PC-9 (cell line): ENCODE data around the gene NOP56. TPM values are rescaled to one million over a fixed set of nuclear protein-coding genes. Genes with fewer than 3 reads are reported as not detected.
A peak's percentile ranks its signal among the peaks of the same experiment; 100 is the strongest.
"Not testable (repeated sequence)": the region's sequence is repeated elsewhere in the genome, so short reads cannot be mapped to it uniquely, and the experiment has no call there.

Source experiments
- BruUV-seq: library from RNA; stranded (reverse); fragments of 400-500 nt; replicated peaks from 2 replicates; lab custom pipeline; 2021; lab: Mats Ljungman, UMichigan
- CTCF ChIA-PET: fragments of 300-600 bp; sonication (Branson Sonifier 250); formaldehyde crosslinking; loops from one replicate; lab custom pipeline; 2022; ENCODE audit warnings: antibody characterized with exemption; lab: Charles Lee
- POLR2A ChIA-PET: fragments of 300-600 bp; sonication (Branson Sonifier 250); formaldehyde crosslinking; loops from one replicate; lab custom pipeline; 2022; ENCODE audit warnings: antibody characterized with exemption; ENCODE audit not compliant: unreplicated experiment; lab: Charles Lee
- DNase-seq, 2 experiments: peaks; one replicate each; pipeline versions ENCODE4 v3.0.0 to v3.0.0-alpha.2; 2015 to 2022; ENCODE audit warnings: mixed read lengths in 1 of 2
- H2AFZ ChIP-seq: fragments of 200-600 bp; sonication (generic); 2 replicates; pipeline ENCODE4 v1.8.1; 2017; ENCODE audit warnings: antibody characterized with exemption
- H3F3A ChIP-seq: fragments of 200-600 bp; sonication (generic); 2 replicates; pipeline ENCODE4 v1.8.1; 2017; ENCODE audit warnings: antibody characterized with exemption, mild to moderate bottlenecking, low read depth; ENCODE audit not compliant: insufficient read depth
- H3K27ac ChIP-seq: fragments of 200-600 bp; sonication (generic); 2 replicates; pipeline ENCODE4 v1.6.1; 2016; ENCODE audit warnings: mixed run types
- H3K27me3 ChIP-seq: fragments of 200-600 bp; sonication (generic); 2 replicates; pipeline ENCODE4 v1.6.1; 2016; ENCODE audit warnings: low read depth, mixed run types; ENCODE audit not compliant: insufficient read depth
- H3K36me3 ChIP-seq: fragments of 200-600 bp; sonication (generic); 2 replicates; pipeline ENCODE4 v1.6.1; 2016; ENCODE audit warnings: low read depth, mixed run types
- H3K4me1 ChIP-seq: fragments of 200-600 bp; sonication (generic); replicated peaks from 2 replicates; pipeline ENCODE4 v1.6.1; 2016; ENCODE audit warnings: mixed run types; ENCODE audit not compliant: insufficient read depth
- H3K4me2 ChIP-seq: fragments of 200-600 bp; sonication (generic); 2 replicates; pipeline ENCODE4 v1.6.1; 2017; ENCODE audit warnings: mixed run types
- H3K4me3 ChIP-seq: fragments of 200-600 bp; sonication (generic); 2 replicates; pipeline ENCODE4 v1.6.1; 2016; ENCODE audit warnings: mixed run types
- H3K79me2 ChIP-seq: fragments of 200-600 bp; sonication (generic); 2 replicates; pipeline ENCODE4 v1.6.1; 2017; ENCODE audit warnings: low read depth, mixed run types
- H3K9me2 ChIP-seq: fragments of 200-600 bp; sonication (generic); 2 replicates; pipeline ENCODE4 v1.8.1; 2017; ENCODE audit warnings: mild to moderate bottlenecking; ENCODE audit not compliant: insufficient read depth
- H3K9me3 ChIP-seq: fragments of 200-600 bp; sonication (generic); 2 replicates; pipeline ENCODE4 v1.8.1; 2016; ENCODE audit warnings: low read depth; ENCODE audit not compliant: insufficient read depth
- H4K20me1 ChIP-seq: fragments of 200-600 bp; sonication (generic); 2 replicates; pipeline ENCODE4 v1.8.1; 2017; ENCODE audit not compliant: insufficient read depth
- CTCF ChIP-seq: fragments of 200-600 bp; sonication (generic); conservative IDR thresholded peaks from 2 replicates; pipeline ENCODE4 v1.6.1; 2017; ENCODE audit warnings: mixed run types, antibody characterized with exemption, mild to moderate bottlenecking, moderate library complexity
- EZH2 ChIP-seq: fragments of 200-600 bp; sonication (generic); IDR thresholded peaks from 2 replicates; pipeline ENCODE4 v1.8.0; 2017; ENCODE audit warnings: antibody characterized with exemption, low read depth
- intact Hi-C: fragments of 100-400 bp; cut with micrococcal nuclease; formaldehyde crosslinking; loops from one replicate; pipeline ENCODE4 v1.10.0; 2022; ENCODE audit not compliant: unreplicated experiment
- total RNA-seq: library from RNA; stranded (reverse); gene quantifications from 2 replicates; pipeline ENCODE4 v1.2.3, GENCODE V29; 2021

The NOP56 gene
- total RNA-seq, 1 experiment from 2014 or later = 210 TPM

DNA sequence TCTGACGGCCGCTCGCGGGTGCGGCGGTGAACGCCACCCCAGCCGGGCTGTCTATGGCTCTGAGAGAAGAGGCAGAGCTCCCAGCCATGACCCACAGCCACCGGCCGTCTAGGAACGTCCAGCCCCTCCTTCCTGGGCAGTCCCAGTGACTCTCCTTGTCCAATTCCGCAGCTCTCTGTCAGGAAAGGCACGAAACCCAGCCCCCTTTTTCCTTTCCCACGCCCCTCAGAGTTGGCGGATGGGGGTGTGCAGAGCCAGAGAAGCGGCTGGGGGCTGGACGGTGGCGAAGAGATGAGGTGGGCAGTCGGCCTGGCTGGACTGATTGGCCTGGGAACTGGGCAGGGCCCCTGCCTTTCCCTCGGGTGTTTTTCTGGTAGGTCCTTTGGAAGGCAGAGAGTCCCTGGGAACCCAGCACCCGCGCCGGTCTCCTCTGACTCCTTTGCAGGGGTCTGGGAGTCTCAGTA is 41.6 kb downstream of the NOP56 start:
- DNase-seq = no peak
- Histone ChIP-seq H3K27me3 (peaks cover 76% of the 10 kb centered on the region), H4K20me1 (no peaks in the 10 kb centered on the region), H3K79me2 (no peaks in the 10 kb centered on the region), H3K4me2 (no peak overlapping the region), H3K36me3 (no peaks in the 10 kb centered on the region), H3K27ac (no peak overlapping the region), H3K9me2 (no peaks in the 10 kb centered on the region), H3K9me3 (no peaks in the 10 kb centered on the region), H3K4me1 (no peaks in the 10 kb centered on the region), H2AFZ (no peak overlapping the region), H3K4me3 (no peak overlapping the region), H3F3A (no peaks in the 10 kb centered on the region)
- intact Hi-C loops = loop anchor here (10.0 kb wide), 1 partner anchor 621 kb away; no protein-coding TSS in a partner anchor
- BruUV-seq = no TSS peak
- ChIA-PET CTCF (no interaction called here), POLR2A (no interaction called here)
- TF ChIP-seq EZH2 (no peak), CTCF (no peak)

DNA sequence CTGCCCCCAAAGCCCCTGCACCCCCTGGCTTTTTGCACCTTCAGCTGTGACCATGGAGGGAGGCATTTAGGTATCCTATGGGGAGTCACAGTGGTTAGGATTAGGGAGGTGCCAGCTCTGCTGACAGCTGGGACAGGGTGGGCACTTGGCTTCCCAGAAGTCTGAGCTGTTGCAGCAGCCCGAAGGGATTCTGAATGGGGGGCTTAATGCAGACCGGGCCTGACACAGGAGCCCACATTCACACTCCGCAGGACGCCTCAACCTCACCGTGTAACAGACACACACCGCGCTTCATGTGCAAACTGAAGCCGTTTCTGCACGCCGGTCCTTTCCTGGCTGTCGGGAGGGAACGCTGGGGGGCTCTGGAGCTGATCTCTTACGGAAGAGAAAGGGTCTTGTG is 42.1 kb downstream of the NOP56 start:
- Histone ChIP-seq H3K4me2 (no peak overlapping the region), H3K4me3 (no peak overlapping the region), H3K9me2 (no peaks in the 10 kb centered on the region), H3K27ac (no peak overlapping the region), H3F3A (no peaks in the 10 kb centered on the region), H4K20me1 (no peaks in the 10 kb centered on the region), H3K9me3 (no peaks in the 10 kb centered on the region), H3K36me3 (no peaks in the 10 kb centered on the region), H3K4me1 (no peaks in the 10 kb centered on the region), H3K27me3 (peaks cover 77% of the 10 kb centered on the region), H2AFZ (no peak overlapping the region), H3K79me2 (no peaks in the 10 kb centered on the region)
- CTCF ChIA-PET = no interaction called here
- POLR2A ChIA-PET = no interaction called here
- TF ChIP-seq EZH2 = no peak
- TF ChIP-seq CTCF = no peak
- DNase-seq = no peak
- BruUV-seq = TSS peak; percentile 39
- intact Hi-C loops = loop anchor here (10.0 kb wide), 1 partner anchor 620 kb away; no protein-coding TSS in a partner anchor

- Histone ChIP-seq H3K79me2 (no peaks in the 10 kb centered on the region), H3K4me3 (no peak overlapping the region), H3K9me3 (no peaks in the 10 kb centered on the region), H3K27me3 (peaks cover 79% of the 10 kb centered on the region), H3K36me3 (no peaks in the 10 kb centered on the region), H2AFZ (no peak overlapping the region), H3K27ac (no peak overlapping the region), H3K4me2 (no peak overlapping the region), H3K9me2 (no peaks in the 10 kb centered on the region), H3F3A (no peaks in the 10 kb centered on the region), H3K4me1 (no peaks in the 10 kb centered on the region), H4K20me1 (no peaks in the 10 kb centered on the region)
- no TSS peak for BruUV-seq
- no peak for DNase-seq
- CTCF ChIA-PET = no interaction called here
- TF ChIP-seq CTCF = no peak
- no peak for TF ChIP-seq EZH2
- intact Hi-C loops = loop anchor here (10.0 kb wide), 1 partner anchor 619 kb away; no protein-coding TSS in a partner anchor
- POLR2A ChIA-PET = no interaction called here
These were observed 43.0 kb downstream of the NOP56 start for GRCh38 chr20:2695206-2695983.

DNA sequence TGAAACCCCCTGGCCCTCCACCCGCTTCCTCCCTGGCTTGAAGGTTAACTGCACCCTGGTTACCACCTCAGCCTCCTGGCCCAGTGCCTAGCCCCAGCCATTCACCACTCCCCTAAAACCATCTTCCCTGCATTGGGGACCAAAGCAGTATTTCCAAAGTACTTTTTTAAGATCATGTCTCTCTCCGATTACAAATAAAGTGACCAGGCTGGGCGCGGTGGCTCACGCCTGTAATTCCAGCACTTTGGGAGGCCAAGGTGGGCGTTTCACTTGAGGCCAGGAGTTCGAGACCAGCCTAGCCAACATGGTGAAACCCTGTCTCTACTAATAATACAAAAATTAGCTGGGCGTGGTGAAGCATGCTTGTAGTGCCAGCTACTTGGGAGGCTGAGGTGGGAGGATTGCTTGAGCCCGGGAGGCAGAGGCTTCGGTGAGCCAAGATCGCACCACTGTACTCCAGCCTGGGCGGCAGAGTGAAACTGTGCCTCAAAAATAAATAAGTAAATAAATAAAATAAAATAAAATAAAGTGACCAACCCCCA is 43.6 kb downstream of the NOP56 start:
- POLR2A ChIA-PET = interaction anchor here (0.7 kb wide), 1 partner anchor 1123 kb away, joined by 4 read pairs; no protein-coding TSS in a partner anchor
- H3K4me3 ChIP-seq, H4K20me1 ChIP-seq, H2AFZ ChIP-seq, DNase-seq, BruUV-seq, H3K4me2 ChIP-seq, CTCF ChIA-PET, H3K4me1 ChIP-seq, H3K27ac ChIP-seq, H3K9me3 ChIP-seq, H3K9me2 ChIP-seq, H3K79me2 ChIP-seq, H3F3A ChIP-seq, H3K36me3 ChIP-seq: not testable (repeated sequence)
- peaks cover 80% of the 10 kb centered on the region for H3K27me3 ChIP-seq
- intact Hi-C loops = loop anchor here (10.0 kb wide), 1 partner anchor 619 kb away; no protein-coding TSS in a partner anchor
